Activated CD8-positive, alpha-beta memory T cell treated with anti-CD3 and anti-CD28 coated beads for 36 hours (primary cell): ENCODE results near the gene WDR81. TPM values are rescaled to one million over a fixed set of nuclear protein-coding genes. Genes with fewer than 3 reads are reported as not detected.
"Not testable (repeated sequence)": the region's sequence is repeated elsewhere in the genome, so short reads cannot be mapped to it uniquely, and the experiment has no call there.

Experiments
- CTCF ChIA-PET: fragments of 350-600 bp; sonication (Branson Sonifier 250); formaldehyde crosslinking; loops from one replicate; lab custom pipeline; 2021; ENCODE audit warnings: antibody characterized with exemption; lab: Charles Lee
- POLR2A ChIA-PET: fragments of 350-600 bp; sonication (Branson Sonifier 250); formaldehyde crosslinking; loops from one replicate; lab custom pipeline; 2021; ENCODE audit warnings: antibody characterized with exemption; lab: Charles Lee
- total RNA-seq, 2 experiments: library from RNA; stranded (reverse); gene quantifications; one replicate each; pipeline ENCODE4 v1.2.3, GENCODE V29; 2021

WDR81 gene
- total RNA-seq, 2 experiments from 2014 or later: 21.2 to 22.3 TPM

GRCh38 chr17:1764284-1764683, 39.8 kb downstream of the WDR81 start:
- ChIA-PET POLR2A (no interaction called here), CTCF (no interaction called here)

GRCh38 chr17:1764705-1765104, 40.2 kb downstream of the WDR81 start:
- CTCF ChIA-PET, POLR2A ChIA-PET: not testable (repeated sequence)

GRCh38 chr17:1765576-1765975, 41.1 kb downstream of the WDR81 start:
- POLR2A ChIA-PET: interaction anchor here (0.6 to 0.7 kb wide), 2 partner anchors 136 to 158 kb away, joined by 4 to 10 read pairs; no protein-coding TSS in a partner anchor
- CTCF ChIA-PET: interaction anchor here (1.2 to 2.2 kb wide), 2 partner anchors 12 to 44 kb away, joined by 5 to 7 read pairs; no protein-coding TSS in a partner anchor

GRCh38 chr17:1766382-1767135, 42.1 kb downstream of the WDR81 start:
- ChIA-PET POLR2A (no interaction called here), CTCF (interaction anchor here (1.2 to 2.2 kb wide), 2 partner anchors 13 to 45 kb away, joined by 5 to 7 read pairs; no protein-coding TSS in a partner anchor)

- ChIA-PET POLR2A (no interaction called here), CTCF (interaction anchor here (0.5 to 2.2 kb wide), 2 partner anchors 46 to 262 kb away, joined by 5 to 7 read pairs; no protein-coding TSS in a partner anchor)
These were observed 42.9 kb downstream of the WDR81 start for GRCh38 chr17:1767358-1767757.

- CTCF ChIA-PET: interaction anchor here (0.6 to 1.4 kb wide), 2 partner anchors 10 to 12 kb away, joined by 3 to 4 read pairs; no protein-coding TSS in a partner anchor
- POLR2A ChIA-PET: interaction anchor here (0.6 to 1.1 kb wide), 4 partner anchors 8 to 130 kb away, joined by 3 to 5 read pairs (median 4); no protein-coding TSS in a partner anchor
These were observed 45.4 kb downstream of the WDR81 start for GRCh38 chr17:1769822-1770477.

GRCh38 chr17:1773000-1773695, 48.6 kb downstream of the WDR81 start:
- POLR2A ChIA-PET: not testable (repeated sequence)
- CTCF ChIA-PET: interaction anchor here (0.6 to 1.3 kb wide), 3 partner anchors 13 to 280 kb away, joined by 3 read pairs; no protein-coding TSS in a partner anchor

- POLR2A ChIA-PET: no interaction called here
- CTCF ChIA-PET: interaction anchor here (0.6 to 0.7 kb wide), 2 partner anchors 13 to 279 kb away, joined by 3 read pairs; no protein-coding TSS in a partner anchor
These were observed 49.2 kb downstream of the WDR81 start for GRCh38 chr17:1773696-1774181.

GRCh38 chr17:1774390-1775176, 50.1 kb downstream of the WDR81 start:
- ChIA-PET POLR2A (no interaction called here), CTCF (no interaction called here)

GRCh38 chr17:1776328-1776727, 51.8 kb downstream of the WDR81 start:
- ChIA-PET CTCF (no interaction called here), POLR2A (interaction anchor here (0.5 kb wide), 1 partner anchor 306 kb away, joined by 3 read pairs; no protein-coding TSS in a partner anchor)

GRCh38 chr17:1776857-1777256, 52.4 kb downstream of the WDR81 start:
- ChIA-PET POLR2A (interaction anchor here (0.5 kb wide), 1 partner anchor 307 kb away, joined by 3 read pairs; no protein-coding TSS in a partner anchor), CTCF (no interaction called here)

GRCh38 chr17:1779571-1780131, 55.1 kb downstream of the WDR81 start:
- ChIA-PET CTCF (no interaction called here), POLR2A (no interaction called here)

GRCh38 chr17:1782171-1782567, 57.7 kb downstream of the WDR81 start:
- ChIA-PET POLR2A (no interaction called here), CTCF (interaction anchor here (0.7 kb wide), 1 partner anchor 12 kb away, joined by 3 read pairs; no protein-coding TSS in a partner anchor)

- CTCF ChIA-PET: interaction anchor here (0.7 to 1.3 kb wide), 2 partner anchors 62 to 82 kb away, joined by 3 read pairs; no protein-coding TSS in a partner anchor
These were observed 58.8 kb downstream of the WDR81 start for GRCh38 chr17:1783271-1783670.

GRCh38 chr17:1783834-1784611, 59.5 kb downstream of the WDR81 start:
- ChIA-PET CTCF (interaction anchor here (0.6 to 1.3 kb wide), 3 partner anchors 63 to 1395 kb away, joined by 3 to 4 read pairs (median 3); no protein-coding TSS in a partner anchor), POLR2A (no interaction called here)

More at GRCh38 chr17:1783271-1783670, 58.8 kb downstream of the WDR81 start:
- POLR2A ChIA-PET: no interaction called here

GRCh38 chr17:1785930-1786329, 61.4 kb downstream of the WDR81 start:
- CTCF ChIA-PET: interaction anchor here (1.7 kb wide), 1 partner anchor 12 kb away, joined by 3 read pairs; no protein-coding TSS in a partner anchor

GRCh38 chr17:1786708-1787107, 62.2 kb downstream of the WDR81 start:
- CTCF ChIA-PET: interaction anchor here (1.7 kb wide), 1 partner anchor 13 kb away, joined by 3 read pairs; no protein-coding TSS in a partner anchor
- POLR2A ChIA-PET: no interaction called here

More at GRCh38 chr17:1785930-1786329, 61.4 kb downstream of the WDR81 start:
- POLR2A ChIA-PET: no interaction called here
